BJ (cell line): ENCODE results near the gene SMAD7. TPM values are rescaled to one million over a fixed set of nuclear protein-coding genes. Genes with fewer than 3 reads are reported as not detected.

Experiments used
- CTCF ChIA-PET: fragments of 350-600 bp; formaldehyde crosslinking; extraction: SDS; loops from one replicate; lab custom pipeline; 2021; ENCODE audit warnings: antibody characterized with exemption, inconsistent platforms; lab: Yijun Ruan, JAX
- POLR2A ChIA-PET: fragments of 300-600 bp; sonication (Branson Sonifier 250); formaldehyde crosslinking; extraction: SDS; loops from one replicate; lab custom pipeline; 2021; ENCODE audit warnings: antibody characterized with exemption; lab: Charles Lee
- DNase-seq: peaks from one replicate; pipeline ENCODE4 v3.0.0-alpha.2; 2011; ENCODE audit warnings: low read depth
- H3K27me3 ChIP-seq: 2 replicates; pipeline ENCODE4 v1.6.0; 2011; ENCODE audit warnings: low read length; ENCODE audit not compliant: control insufficient read depth, insufficient read depth
- H3K36me3 ChIP-seq: 2 replicates; pipeline ENCODE4 v1.5.1; 2011; ENCODE audit warnings: low read length; ENCODE audit not compliant: control insufficient read depth, insufficient read depth
- H3K4me3 ChIP-seq: 2 replicates; pipeline ENCODE4 v1.5.1; 2011; ENCODE audit warnings: low read depth, mild to moderate bottlenecking, control low read depth, low read length
- CTCF ChIP-seq: IDR thresholded peaks from 2 replicates; pipeline ENCODE4 v1.5.1; 2011; ENCODE audit warnings: low read depth, mild to moderate bottlenecking, control low read depth, inconsistent platforms, low read length, moderate library complexity; ENCODE audit not compliant: insufficient read depth
- polyA plus RNA-seq: library from polyadenylated mRNA; depleted of rRNA; stranded (reverse); fragments of >200 nt; gene quantifications from 2 replicates; pipeline ENCODE4 v1.2.3, GENCODE V29; 2011

SMAD7 gene
- polyA plus RNA-seq, 1 experiment: 24.2 TPM

DNA sequence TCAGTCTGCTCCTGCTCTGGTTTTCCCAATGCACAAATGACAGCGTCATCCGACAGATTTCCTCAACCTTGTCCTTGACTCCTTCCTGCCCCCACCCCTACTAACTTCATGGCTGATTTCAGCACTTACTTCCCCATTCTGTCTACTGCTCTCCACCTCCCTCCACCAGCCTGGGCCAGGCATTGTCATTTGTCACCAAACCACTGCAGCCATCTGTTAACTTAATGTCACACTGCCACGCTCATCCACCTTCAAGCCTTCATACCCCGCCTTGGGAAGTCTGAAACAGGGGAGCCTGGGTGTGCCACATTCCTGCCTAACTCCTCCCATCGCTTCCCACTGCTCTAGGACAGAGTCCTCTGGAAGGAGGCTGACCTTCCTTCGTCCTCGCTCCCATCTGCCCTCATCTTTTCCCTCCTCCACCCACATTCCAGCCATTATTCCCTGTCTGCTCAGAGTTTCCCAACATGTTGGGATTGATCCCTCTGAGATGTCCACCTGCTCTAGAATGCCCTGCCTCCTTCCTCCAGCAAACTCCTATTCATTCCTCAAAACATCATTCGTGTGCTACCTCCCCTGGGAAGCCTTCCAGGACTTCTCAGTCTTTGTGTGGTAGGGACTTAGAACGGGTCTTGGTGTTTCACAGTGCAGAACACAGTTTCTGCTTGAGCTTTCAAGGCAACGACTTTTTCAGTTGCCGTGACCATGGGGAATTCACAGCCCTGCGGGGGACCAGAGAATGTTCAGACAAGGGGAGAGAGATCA lies 42.2 kb upstream of the SMAD7 start:
- Histone ChIP-seq H3K27me3 (no peaks in the 10 kb centered on the region), H3K36me3 (no peaks in the 10 kb centered on the region), H3K4me3 (no peak overlapping the region)
- CTCF ChIA-PET: no interaction called here
- POLR2A ChIA-PET: no interaction called here
- no peak for DNase-seq
- no peak for TF ChIP-seq CTCF

GRCh38 chr18:48992133-48992532 lies 41.4 kb upstream of the SMAD7 start:
- DNase-seq: no peak
- Histone ChIP-seq H3K4me3 (no peak overlapping the region), H3K27me3 (no peaks in the 10 kb centered on the region), H3K36me3 (no peaks in the 10 kb centered on the region)
- ChIA-PET POLR2A (no interaction called here), CTCF (interaction anchor here (1.3 kb wide), 1 partner anchor 46 kb away, joined by 3 read pairs; no protein-coding TSS in a partner anchor)
- TF ChIP-seq CTCF: no peak

DNA sequence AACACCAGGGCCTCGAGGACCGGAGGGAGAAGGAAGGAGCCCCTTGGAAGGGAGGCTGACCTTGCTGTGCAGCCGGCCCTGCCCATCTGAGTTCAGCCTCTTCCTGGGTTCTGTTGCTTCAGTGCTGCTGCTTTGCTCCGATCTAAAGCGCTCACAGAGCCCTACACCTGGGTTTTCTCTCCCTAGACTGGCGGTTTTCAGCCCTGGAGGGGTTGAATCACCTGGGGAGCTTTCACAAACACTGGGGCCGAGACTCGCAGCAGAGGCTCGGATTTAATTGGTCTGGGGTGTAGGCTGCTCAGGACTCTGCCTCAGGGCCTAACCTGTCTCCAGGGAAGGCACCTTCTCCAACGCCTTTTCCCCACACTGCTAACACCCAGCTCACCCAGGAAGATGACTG lies 40.9 kb upstream of the SMAD7 start:
- no peak for DNase-seq
- H3K36me3 ChIP-seq: no peaks in the 10 kb centered on the region
- H3K27me3 ChIP-seq: no peaks in the 10 kb centered on the region
- no peak for TF ChIP-seq CTCF
- CTCF ChIA-PET: interaction anchor here (1.3 kb wide), 1 partner anchor 45 kb away, joined by 3 read pairs; no protein-coding TSS in a partner anchor
- POLR2A ChIA-PET: no interaction called here
- no peak overlapping the region for H3K4me3 ChIP-seq

GRCh38 chr18:48991319-48991660 lies 40.5 kb upstream of the SMAD7 start:
- no peaks in the 10 kb centered on the region for H3K27me3 ChIP-seq
- CTCF ChIA-PET: interaction anchor here (0.6 to 1.3 kb wide), 2 partner anchors 45 to 132 kb away, joined by 3 read pairs; no protein-coding TSS in a partner anchor
- no peaks in the 10 kb centered on the region for H3K36me3 ChIP-seq
- POLR2A ChIA-PET: interaction anchor here (0.6 kb wide), 1 partner anchor 495 kb away, joined by 4 read pairs; no protein-coding TSS in a partner anchor
- DNase-seq: no peak
- H3K4me3 ChIP-seq: no peak overlapping the region
- TF ChIP-seq CTCF: no peak

DNA sequence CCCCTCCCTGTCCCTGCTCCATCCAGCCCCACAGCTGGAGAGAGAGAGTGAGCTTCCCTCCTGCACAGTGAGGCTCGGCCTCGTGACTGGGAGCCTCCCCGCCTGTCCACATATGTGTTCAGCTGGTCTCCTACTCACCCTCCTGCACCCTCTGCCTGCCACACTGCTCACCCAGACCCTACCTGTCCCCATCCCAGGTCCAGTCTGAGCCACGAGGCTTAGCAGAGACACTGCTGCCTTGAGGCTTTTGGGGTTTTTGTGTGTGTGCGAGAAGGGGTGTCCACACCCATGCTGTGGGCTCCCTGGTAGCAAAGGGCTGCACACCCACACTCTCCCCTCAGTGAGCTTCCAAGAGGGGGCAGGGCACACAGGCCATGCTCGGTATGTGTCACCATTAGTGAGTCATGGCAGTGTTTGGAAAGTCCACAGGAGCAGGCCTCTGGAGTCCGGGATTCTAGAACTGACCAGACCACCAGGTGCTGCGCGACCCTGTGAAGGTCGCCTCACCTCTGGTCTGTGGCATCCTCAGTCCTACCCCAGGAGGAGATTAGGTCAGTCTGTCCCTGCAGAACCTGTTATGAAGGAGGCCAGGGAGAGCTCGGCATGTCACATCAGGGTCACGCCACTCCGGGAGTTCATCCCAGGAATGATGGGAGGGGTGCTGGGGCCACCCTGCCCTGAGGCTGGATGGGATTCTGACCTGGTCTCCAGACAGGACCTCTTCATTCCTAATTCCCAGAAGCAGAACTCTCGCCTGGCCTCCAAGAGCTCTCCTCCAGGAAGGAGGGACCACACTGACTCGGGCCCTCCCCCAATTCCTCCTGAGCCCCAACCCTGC lies 39.9 kb upstream of the SMAD7 start:
- H3K27me3 ChIP-seq: no peaks in the 10 kb centered on the region
- ChIA-PET CTCF (interaction anchor here (0.6 to 1.3 kb wide), 4 partner anchors 22 to 133 kb away, joined by 3 to 4 read pairs (median 3); no protein-coding TSS in a partner anchor), POLR2A (interaction anchor here (0.6 kb wide), 1 partner anchor 496 kb away, joined by 4 read pairs; no protein-coding TSS in a partner anchor)
- H3K4me3 ChIP-seq: no peak overlapping the region
- no peaks in the 10 kb centered on the region for H3K36me3 ChIP-seq
- DNase-seq: no peak
- TF ChIP-seq CTCF: no peak
